K562 (cell line): ENCODE data around the gene FRMPD1. TPM values are rescaled to one million over a fixed set of nuclear protein-coding genes. Genes with fewer than 3 reads are reported as not detected.
A peak's percentile ranks its signal among the peaks of the same experiment; 100 is the strongest.

Source experiments
- BRF1 ChIP-seq: IDR thresholded peaks from 3 replicates; pipeline ENCODE4 v1.6.1; 2011; ENCODE audit warnings: borderline replicate concordance, mild to moderate bottlenecking; ENCODE audit not compliant: insufficient read length; ENCODE audit errors: extremely low read depth
- BRF2 ChIP-seq: IDR thresholded peaks from 3 replicates; pipeline ENCODE4 v1.6.1; 2011; ENCODE audit warnings: borderline replicate concordance, mild to moderate bottlenecking; ENCODE audit not compliant: insufficient read length, insufficient read depth
- CAMTA2 ChIP-seq: fragments of 250-450 bp; sonication (Bioruptor Pico); conservative IDR thresholded peaks from 2 replicates; pipeline ENCODE4 v1.5.1; 2022
- CC2D1A ChIP-seq: fragments of 450-650 bp; IDR thresholded peaks from 2 replicates; pipeline ENCODE4 v1.6.1; 2017; ENCODE audit warnings: mild to moderate bottlenecking
- CCAR2 ChIP-seq: fragments of 200-400 bp; formaldehyde crosslinking; IDR thresholded peaks from 2 replicates; pipeline ENCODE4 v1.6.1; 2017; ENCODE audit warnings: mild to moderate bottlenecking, low read depth, low read length
- CCNT2 ChIP-seq: IDR thresholded peaks from 2 replicates; pipeline ENCODE4 v1.6.1; 2011; ENCODE audit warnings: borderline replicate concordance, low read depth, mild to moderate bottlenecking, moderate library complexity, mixed read lengths, low read length; ENCODE audit not compliant: insufficient read length; ENCODE audit errors: extremely low read depth
- CHCHD3 ChIP-seq: fragments of 250-450 bp; sonication (Bioruptor Pico); IDR thresholded peaks from 2 replicates; pipeline ENCODE4 v2.1.2; 2022; ENCODE audit warnings: mild to moderate bottlenecking
- CHD1 ChIP-seq: fragments of 200-600 bp; sonication (generic); IDR thresholded peaks from one replicate; pipeline ENCODE4 v1.6.1; 2012; ENCODE audit warnings: mild to moderate bottlenecking, moderate library complexity, low read length, inconsistent platforms
- HDAC8 ChIP-seq: fragments of 450-650 bp; IDR thresholded peaks from 2 replicates; pipeline ENCODE4 v1.6.1; 2016; ENCODE audit warnings: mild to moderate bottlenecking, missing genetic modification characterization, moderate library complexity, missing compliant biosample characterization
- HOXB6 ChIP-seq: fragments of 250-450 bp; sonication (Bioruptor Pico); IDR thresholded peaks from 2 replicates; pipeline ENCODE4 v1.5.1; 2022; ENCODE audit warnings: mild to moderate bottlenecking, borderline replicate concordance
- IRF2 ChIP-seq: sonication (generic); formaldehyde crosslinking; IDR thresholded peaks from 2 replicates; pipeline ENCODE4 v1.8.1; 2022; ENCODE audit warnings: mild to moderate bottlenecking, missing genetic modification reagents
- KAT2B ChIP-seq: IDR thresholded peaks from one replicate; pipeline ENCODE4 v1.6.1; 2012; ENCODE audit warnings: low read depth, mild to moderate bottlenecking, control low read depth, inconsistent platforms, low read length, moderate library complexity
- KAT7 ChIP-seq: sonication (generic); formaldehyde crosslinking; IDR thresholded peaks from 2 replicates; pipeline ENCODE4 v1.8.0; 2022; ENCODE audit warnings: missing genetic modification reagents, mild to moderate bottlenecking, borderline replicate concordance
- LARP7 ChIP-seq: fragments of 450-650 bp; IDR thresholded peaks from 2 replicates; pipeline ENCODE4 v1.6.1; 2016
- RBBP5 ChIP-seq: fragments of 200-600 bp; sonication (generic); IDR thresholded peaks from 2 replicates; pipeline ENCODE4 v1.6.1; 2012; ENCODE audit warnings: borderline replicate concordance, mild to moderate bottlenecking, low read length, control low read depth, inconsistent platforms; ENCODE audit not compliant: insufficient read depth, poor library complexity, severe bottlenecking
- TRIM28 ChIP-seq: fragments of 450-650 bp; IDR thresholded peaks from 2 replicates; pipeline ENCODE4 v1.6.1; 2017
- ZBTB40 ChIP-seq, 2 experiments: fragments of 450-650 bp in 1 of 2; sonication (generic) in 1 of 2; formaldehyde crosslinking in 1 of 2; IDR thresholded peaks; 2 replicates each; pipeline versions ENCODE4 v1.7.1 to v1.9.0; 2016 to 2022; ENCODE audit warnings: inconsistent platforms in 1 of 2, mild to moderate bottlenecking in 1 of 2, missing genetic modification reagents in 1 of 2
- polyA plus RNA-seq, 8 experiments: library from polyadenylated mRNA; depleted of rRNA in 4 of 8; stranded (reverse) in 5 of 8; unstranded in 3 of 8; fragments of >200 nt; fragmentation: Nextera tagmentation in 2 of 8; fragmentation: Illumina TruSeq in 1 of 8; extraction: Ambion mirVana in 2 of 8; extraction: Trizol in 1 of 8; gene quantifications; 2 replicates each; pipeline versions ENCODE4 v1.2.1 to v1.2.3, GENCODE V29; 2011 to 2014; ENCODE audit warnings: inconsistent platforms in 1 of 8, missing spikeins in 1 of 8
- total RNA-seq, 7 experiments: library from RNA; depleted of rRNA in 6 of 7; stranded (reverse); fragments of >200 nt in 6 of 7; fragmentation: Illumina TruSeq in 2 of 7; extraction: Trizol in 2 of 7; gene quantifications; 2 replicates each; pipeline versions ENCODE4 v1.2.1 to v1.2.3, GENCODE V29; 2011 to 2021; ENCODE audit warnings: low replicate concordance in 1 of 7

Gene FRMPD1
- total and polyA plus RNA-seq, 9 of the 15 experiments (the other 6 are each of a cell fraction or from before 2014, with no cell fraction given): not detected

- TF ChIP-seq KAT2B: no peak
- no peak for TF ChIP-seq IRF2 (CRISPR knock-in tag)
- TF ChIP-seq LARP7: no peak
- peak; percentile 98 for TF ChIP-seq RBBP5
- TF ChIP-seq CC2D1A: 0 out of 2 replicates have a peak, but pooled peaks have one; percentile 4
- TF ChIP-seq KAT7 (CRISPR knock-in tag): peak; percentile 85; the same call in 1 of the 2 replicates
- peak; percentile 57 for TF ChIP-seq CHD1
- TF ChIP-seq CCNT2: peak; percentile 72
- TF ChIP-seq CCAR2: no peak
- TF ChIP-seq HOXB6 (CRISPR knock-in tag): no peak
- TF ChIP-seq ZBTB40 (IDR thresholded peaks at IDR 0.05): peak; percentile 99
- TF ChIP-seq ZBTB40 (CRISPR knock-in tag; IDR thresholded peaks at IDR 0.05): peak; percentile 25; the same call in 1 of the 2 replicates
- TF ChIP-seq HDAC8 (tag): peak; percentile 76; the same call in 1 of the 2 replicates
- no peak for TF ChIP-seq CHCHD3
- TF ChIP-seq CAMTA2 (CRISPR knock-in tag): no peak
- no peak for TF ChIP-seq BRF2
- TF ChIP-seq BRF1: no peak
- TF ChIP-seq TRIM28: no peak
Measured at GRCh38 chr9:37784616-37785483, 134.1 kb downstream of the FRMPD1 start, which contains the start of gene EXOSC3 (continued).
